Hypothalamus (tissue), 51 donors: ENCODE results near the gene SPTBN4.
"Not testable (repeated sequence)": the region's sequence is repeated elsewhere in the genome, so short reads cannot be mapped to it uniquely, and the experiment has no call there.

ENCODE experiments used
- DNase-seq, 51 donors: peaks; one replicate each; lab custom pipeline; 2025; lab: John Stamatoyannopoulos, UW

Gene SPTBN4

DNA sequence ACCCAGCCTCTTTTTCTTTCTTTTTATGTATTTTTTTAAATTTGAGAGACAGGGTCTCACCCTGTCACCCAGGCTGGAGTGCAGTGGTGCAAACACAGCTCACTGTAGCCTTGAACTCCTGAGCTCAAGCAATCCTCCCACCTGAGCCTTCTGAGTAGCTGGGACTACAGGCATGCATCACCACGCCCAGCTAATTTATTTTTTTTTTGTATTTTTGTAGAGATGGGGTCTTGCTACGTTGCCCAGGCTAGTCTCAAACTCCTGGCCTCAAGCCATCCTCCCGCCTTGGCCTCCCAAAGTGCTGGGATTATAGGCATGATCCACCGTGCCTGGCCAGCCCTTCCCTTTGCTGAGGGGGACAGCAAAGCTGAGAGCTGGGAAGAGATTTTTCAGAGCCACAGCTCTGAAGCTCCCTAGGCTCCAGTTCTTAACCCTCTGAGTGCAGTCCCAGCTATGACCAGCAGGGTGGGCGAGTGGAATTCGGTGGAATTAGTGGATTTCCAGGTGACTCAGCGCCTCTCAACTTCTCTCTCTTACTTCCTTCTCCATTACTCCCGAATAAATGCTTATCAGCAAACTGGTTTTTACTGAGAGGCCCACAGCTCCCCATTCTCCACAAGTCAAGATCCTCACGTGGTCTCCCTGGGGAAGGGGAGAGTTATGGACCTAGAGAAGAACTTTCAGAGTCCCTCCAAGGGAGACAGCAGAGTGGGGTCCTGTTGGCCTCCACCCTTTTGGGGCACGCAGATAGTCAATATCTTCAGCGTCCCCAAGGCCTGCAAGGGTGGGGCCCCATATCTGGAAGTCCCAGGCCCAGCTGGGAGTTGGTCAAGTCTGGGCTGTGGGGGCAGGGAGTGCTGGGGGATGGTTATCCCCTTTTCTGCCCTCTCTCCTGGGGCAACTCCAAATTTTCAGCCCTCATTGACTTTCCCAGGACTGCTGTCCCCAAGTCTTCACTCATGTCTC is 2.5 kb upstream of the SPTBN4 start:
- DNase-seq = peak in 46 of 51 donors; percentile 2 to 75 (median 44)

GRCh38 chr19:40465025-40465556 is 1.7 kb upstream of the SPTBN4 start:
- DNase-seq = peak in 2 of 51 donors; percentile 30 to 60

- DNase-seq = peak; percentile 68 to 100 (median 98)
Measured at GRCh38 chr19:40465557-40466218, 1.1 kb upstream of the SPTBN4 start, which contains the start of gene BLVRB. BLVRB (minus strand) TSS chr19:40465745; CDS start chr19:40465688, 57 bp downstream.

- peak in 29 of 51 donors; percentile 12 to 86 (median 43) for DNase-seq
Measured at GRCh38 chr19:40466219-40466984, 399 bp upstream of the SPTBN4 start.

DNA sequence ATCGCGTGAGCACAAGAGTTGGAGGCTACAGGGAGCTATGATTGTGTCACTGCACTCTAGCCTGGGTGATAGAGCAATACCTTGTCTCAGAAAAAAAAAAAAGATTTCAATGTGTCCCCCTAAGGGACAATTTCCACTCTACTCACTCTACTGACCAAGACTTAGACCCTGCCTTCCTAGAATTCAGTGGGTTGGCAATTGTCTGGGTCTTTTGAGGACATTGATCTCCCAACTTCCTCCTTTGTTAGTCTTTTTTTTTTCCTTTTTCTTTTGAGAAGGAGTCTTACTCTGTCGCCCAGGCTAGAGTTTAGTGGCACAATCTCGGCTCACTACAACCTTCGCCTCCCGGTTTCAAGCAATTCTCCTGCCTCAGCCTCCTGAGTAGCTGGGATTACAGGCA is 2.2 kb downstream of the SPTBN4 start:
- no peak for DNase-seq

- DNase-seq = no peak
Measured at GRCh38 chr19:40471111-40471510, 4.3 kb downstream of the SPTBN4 start.

GRCh38 chr19:40472516-40472915 is 5.7 kb downstream of the SPTBN4 start:
- DNase-seq = no peak

DNA sequence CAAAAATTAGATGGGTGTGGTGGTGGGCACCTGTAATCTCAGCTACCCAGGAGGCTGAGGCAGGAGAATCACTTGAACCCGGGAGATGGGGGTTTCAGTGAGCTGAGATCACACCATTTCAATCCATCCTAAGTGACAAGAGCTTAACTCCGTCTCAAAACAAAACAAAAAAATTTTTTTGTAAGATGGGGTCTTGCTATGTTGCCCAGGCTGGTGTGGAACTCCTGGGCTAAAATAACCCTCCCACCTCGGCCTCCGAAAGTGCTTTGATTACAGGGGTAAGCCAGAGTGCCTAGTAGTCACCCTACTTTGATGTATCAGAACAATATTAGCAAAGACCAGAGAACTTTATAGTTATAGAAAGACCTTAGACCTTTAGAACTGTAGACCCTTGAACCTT is 7.9 kb downstream of the SPTBN4 start:
- no peak for DNase-seq

DNA sequence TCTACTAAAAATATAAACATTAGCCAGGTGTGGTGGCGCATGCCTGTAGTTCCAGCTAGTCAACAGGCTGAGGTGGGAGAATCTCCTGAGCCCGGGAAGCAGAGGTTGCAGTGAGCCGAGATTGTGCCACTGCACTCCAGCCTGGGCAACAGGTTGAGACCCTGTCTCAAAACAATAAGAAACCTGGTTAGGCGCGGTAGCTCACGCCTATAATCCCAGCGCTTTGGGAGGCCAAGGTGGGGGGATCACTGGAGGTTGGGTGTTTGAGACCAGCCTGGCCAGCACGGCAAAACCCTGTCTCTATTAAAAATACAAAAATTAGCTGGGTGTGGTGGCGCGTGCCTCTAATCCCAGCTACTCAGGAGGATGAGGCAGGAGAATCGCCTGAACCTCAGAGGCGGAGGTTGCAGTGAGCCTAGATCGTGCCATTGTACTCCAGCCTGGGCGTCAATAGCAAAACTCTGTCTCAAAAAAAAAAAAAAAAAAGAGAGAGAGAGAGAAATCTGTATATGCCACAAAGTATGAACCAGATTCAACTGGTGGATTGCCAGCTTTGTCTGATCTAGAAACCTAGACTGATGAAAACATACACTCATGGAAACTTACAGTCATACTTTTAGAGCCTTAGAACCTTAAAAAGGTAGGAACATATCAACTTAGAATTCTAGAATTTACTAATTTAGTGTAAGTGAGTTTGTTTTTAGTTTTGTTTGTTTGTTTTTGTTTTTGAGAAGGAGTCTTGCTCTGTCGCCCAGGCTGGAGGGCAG is 9.3 kb downstream of the SPTBN4 start:
- DNase-seq = not testable (repeated sequence)

DNA sequence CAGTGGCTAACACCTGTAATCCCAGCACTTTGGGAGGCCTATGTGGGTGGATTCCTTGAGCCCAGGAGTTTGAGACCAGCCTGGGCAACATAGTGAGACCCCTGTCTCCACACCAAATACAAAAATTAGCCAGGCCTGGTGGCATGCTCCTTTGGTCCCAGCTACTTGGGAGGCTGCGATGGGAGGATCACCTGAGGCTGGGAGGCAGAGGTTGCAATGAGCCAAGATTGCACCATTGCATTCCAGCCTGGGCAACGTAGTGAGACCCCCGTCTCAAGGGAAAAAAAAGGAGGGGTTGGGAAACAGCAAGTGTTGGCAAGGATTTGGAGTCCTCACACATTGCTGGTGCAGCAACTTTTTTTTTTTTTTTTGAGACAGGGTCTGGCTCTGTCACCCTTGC is 19.2 kb downstream of the SPTBN4 start:
- no peak for DNase-seq

GRCh38 chr19:40489882-40490230 is 23.1 kb downstream of the SPTBN4 start:
- no peak for DNase-seq

DNA sequence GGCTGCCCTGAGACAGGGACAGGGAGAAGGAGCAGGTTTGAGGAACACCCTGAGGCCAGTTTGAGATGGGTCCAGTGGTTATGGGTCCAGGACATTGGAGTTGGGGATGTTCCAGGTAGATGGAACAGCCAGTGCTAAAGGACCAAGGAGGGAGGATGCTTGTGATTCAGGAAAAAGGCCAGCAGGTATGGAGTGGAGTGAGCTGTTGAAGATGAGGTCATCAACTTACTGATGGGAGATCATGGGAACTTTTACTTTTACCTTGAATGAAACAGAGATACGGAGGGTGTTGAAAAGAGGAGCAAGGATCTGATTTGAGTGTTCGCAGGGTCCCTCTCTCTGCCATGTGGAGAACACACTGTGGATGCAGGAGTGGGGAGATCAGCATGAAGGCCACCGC is 25.5 kb downstream of the SPTBN4 start:
- no peak for DNase-seq

- no peak for DNase-seq
Measured at GRCh38 chr19:40493778-40494177, 27.0 kb downstream of the SPTBN4 start.

- DNase-seq = no peak
Measured at GRCh38 chr19:40494191-40494838, 27.5 kb downstream of the SPTBN4 start.

DNA sequence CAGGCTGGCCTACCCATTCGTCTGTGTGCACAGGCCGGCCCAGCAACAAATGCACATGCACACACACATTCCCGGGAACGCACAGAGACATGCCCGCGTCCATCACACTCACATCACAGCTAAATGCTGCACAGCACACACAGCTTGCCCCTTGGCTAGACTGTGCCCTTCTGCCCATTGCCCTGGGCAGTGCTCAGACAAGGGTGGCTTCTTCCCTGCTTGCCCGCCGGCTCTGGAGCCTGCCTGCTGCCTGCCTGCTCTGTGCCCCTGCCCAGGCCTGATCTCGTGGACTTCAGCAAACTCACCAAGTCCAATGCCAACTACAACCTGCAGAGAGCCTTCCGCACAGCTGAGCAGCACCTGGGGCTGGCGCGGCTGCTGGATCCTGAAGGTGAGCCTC is 30.4 kb downstream of the SPTBN4 start:
- no peak for DNase-seq

- DNase-seq = no peak
Measured at GRCh38 chr19:40499320-40499719, 32.5 kb downstream of the SPTBN4 start.

DNA sequence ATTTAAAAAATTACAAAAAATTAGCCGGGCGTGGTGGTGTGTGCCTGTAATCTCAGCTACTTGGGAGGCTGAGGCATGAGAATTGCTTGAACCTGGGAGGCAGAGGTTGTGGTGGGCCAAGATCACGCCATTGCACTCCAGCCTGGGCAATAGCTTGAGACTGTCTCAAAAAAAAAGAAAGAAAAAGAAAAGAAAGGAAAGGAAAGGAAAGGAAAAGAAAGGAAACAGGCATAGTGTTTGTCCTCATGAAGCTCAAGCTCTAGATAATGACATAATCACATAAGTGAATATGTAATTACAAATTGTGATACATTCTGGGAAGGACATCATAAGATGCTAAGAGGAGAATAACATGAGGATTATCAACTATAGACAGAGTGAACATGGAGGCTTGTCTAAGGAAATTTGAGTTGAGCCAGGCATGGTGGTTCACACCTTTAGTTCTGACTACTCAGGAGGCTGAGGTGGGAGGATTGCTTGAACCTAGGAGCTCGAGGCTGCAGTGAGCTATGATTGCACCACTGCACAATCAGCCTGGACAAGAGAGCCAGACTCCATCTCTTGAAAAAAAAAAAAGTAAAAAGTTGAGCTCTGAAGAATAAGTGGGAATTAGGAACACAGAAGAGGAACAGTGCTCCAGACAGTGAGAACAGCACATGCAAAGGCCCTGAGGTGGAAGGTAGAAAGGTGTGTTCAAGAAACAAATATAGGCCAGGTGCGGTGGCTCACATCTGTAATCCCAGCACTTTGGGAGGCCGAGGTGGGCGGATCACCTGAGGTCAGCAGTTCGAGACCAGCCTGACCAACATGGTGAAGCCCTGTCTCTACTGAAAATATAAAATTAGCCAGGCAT is 34.1 kb downstream of the SPTBN4 start:
- DNase-seq = not testable (repeated sequence)

DNA sequence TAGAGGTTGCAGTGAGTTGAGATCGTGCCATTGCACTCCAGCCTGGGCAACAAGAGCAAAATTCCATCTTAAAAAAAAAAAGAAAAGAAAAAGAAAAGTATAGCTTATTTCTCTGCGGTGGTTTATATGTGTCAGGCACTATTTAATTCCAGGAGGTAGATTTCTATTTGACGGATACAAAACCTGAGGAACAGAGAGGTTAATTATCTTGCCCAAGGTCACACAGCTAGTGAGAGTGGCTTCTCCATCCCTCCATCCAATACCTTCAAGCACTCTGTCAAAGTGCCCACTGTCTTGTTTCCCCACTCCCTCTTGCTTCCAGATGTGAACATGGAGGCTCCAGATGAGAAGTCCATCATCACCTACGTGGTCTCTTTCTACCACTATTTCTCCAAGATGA is 34.8 kb downstream of the SPTBN4 start:
- no peak for DNase-seq

DNA sequence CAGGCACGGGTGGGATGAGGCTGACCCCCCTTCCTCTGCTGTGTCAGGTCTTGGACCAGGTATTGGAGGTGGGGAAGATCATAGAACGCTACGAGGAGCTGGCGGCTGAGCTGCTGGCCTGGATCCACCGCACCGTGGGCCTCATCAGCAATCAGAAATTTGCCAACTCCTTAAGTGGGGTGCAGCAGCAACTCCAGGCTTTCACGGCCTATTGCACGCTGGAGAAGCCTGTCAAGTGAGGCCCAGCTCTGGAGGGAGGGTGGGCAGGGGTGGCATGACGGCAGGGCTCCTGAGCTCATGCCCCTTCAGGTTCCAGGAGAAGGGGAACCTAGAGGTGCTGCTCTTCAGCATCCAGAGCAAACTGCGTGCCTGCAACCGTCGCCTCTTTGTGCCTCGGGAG is 35.3 kb downstream of the SPTBN4 start:
- no peak for DNase-seq
